Renal cortex interstitium (tissue), 11 donors: Measurements from ENCODE around the gene MAPK13. TPM values are rescaled to one million over a fixed set of nuclear protein-coding genes. Genes with fewer than 3 reads are reported as not detected.
"Not testable (repeated sequence)": the region's sequence is repeated elsewhere in the genome, so short reads cannot be mapped to it uniquely, and the experiment has no call there.

Source experiments
- DNase-seq, 11 donors: peaks; one replicate each; pipeline ENCODE4 v3.0.0-alpha.2; 2013; ENCODE audit warnings: low read depth in 9 of 11, low spot score in 4 of 11; ENCODE audit errors: extremely low read depth in 1 of 11
- polyA plus RNA-seq, 3 donors: library from polyadenylated mRNA; unstranded; fragments of 120-200 nt; gene quantifications; one replicate each; pipeline ENCODE4 v1.2.1, GENCODE V29; 2013; ENCODE audit not compliant: insufficient read length in 3 of 3

The MAPK13 gene
- polyA plus RNA-seq, 3 donors = 19.3 to 27.0 (median 21.2) TPM

DNA sequence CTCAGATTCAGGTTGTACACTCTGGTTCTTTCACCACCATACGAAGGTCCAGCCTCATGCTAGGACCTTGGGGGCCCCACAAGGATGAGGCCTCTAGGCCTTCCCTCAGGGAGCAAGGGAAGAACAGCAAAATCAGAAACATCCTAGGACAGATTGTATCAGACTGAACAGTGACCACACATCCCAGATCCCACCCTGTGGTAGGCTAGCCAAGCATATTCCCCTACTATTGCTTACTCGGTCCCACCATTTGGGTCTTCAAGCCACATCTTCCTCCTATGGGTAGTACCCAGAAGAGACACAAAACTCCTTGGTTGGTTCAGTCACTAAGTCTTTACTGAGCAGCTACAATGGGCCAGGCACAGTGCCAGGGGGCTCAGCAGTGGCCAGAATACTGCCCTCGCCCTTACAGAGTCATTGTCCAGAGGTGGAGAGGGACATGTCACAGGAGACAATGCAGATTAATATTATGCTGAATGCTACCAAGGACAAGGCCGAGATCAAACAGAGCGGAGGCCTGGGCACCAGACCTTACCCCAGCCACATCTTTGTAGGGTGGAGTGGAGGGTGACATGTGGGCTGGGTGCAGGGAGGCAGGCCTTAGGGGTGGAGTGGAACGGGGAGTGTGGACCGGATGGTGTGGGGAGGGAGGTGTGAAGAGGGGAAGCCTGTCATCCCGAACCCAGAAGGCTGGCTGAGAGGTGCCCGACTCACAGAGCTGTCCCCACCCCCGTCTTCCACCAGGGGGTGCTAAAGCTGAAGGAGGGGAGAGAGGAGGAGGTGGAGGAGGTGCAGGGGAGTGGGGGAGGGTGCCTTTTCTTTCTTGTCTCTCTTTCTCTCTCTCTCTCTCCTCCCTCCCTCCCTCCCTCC lies 6.8 kb upstream of the MAPK13 start:
- peak in 8 of 11 donors; percentile 44 to 78 (median 62) for DNase-seq

DNA sequence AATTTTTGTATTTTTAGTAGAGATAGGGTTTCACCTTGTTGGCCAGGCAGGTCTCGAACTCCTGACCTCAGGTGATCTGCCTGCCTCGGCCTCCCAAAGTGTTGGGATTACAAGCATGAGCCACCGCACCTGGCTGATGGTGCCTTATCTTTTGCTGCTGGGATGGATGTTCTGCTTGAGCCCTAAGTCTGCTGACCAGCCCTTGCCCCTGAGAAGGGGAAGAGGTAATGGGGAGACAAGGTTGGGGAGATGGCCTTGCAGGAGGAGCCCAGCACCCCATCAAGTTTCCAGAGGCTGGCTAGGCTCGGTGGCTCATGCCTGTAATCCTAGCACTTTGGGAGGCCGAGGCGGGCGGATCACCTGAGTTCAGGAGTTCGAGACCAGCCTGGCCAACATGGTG lies 6.0 kb upstream of the MAPK13 start:
- DNase-seq = not testable (repeated sequence)

GRCh38 chr6:36124881-36125280 lies 5.4 kb upstream of the MAPK13 start:
- DNase-seq = no peak

GRCh38 chr6:36125575-36125974 lies 4.7 kb upstream of the MAPK13 start:
- no peak for DNase-seq

DNA sequence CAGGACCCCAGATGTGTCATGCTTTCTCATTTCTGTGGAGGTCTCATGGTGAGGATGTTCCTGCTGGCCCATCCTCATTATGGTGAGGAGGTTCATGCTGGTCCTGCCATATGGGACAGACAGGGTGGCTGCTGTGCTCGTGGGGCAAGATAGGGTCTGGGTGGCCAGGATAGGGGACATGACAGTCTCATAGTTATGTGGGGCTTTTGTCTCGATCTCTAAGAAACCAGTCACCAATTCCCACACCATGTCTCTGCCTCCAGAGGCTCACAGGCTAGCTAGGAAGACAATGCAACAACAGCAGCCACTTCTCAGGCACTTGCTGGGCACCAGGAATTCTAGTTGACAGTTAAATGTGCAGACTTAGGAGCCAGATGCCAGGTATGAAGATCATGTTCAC lies 4.2 kb upstream of the MAPK13 start:
- DNase-seq = no peak

DNA sequence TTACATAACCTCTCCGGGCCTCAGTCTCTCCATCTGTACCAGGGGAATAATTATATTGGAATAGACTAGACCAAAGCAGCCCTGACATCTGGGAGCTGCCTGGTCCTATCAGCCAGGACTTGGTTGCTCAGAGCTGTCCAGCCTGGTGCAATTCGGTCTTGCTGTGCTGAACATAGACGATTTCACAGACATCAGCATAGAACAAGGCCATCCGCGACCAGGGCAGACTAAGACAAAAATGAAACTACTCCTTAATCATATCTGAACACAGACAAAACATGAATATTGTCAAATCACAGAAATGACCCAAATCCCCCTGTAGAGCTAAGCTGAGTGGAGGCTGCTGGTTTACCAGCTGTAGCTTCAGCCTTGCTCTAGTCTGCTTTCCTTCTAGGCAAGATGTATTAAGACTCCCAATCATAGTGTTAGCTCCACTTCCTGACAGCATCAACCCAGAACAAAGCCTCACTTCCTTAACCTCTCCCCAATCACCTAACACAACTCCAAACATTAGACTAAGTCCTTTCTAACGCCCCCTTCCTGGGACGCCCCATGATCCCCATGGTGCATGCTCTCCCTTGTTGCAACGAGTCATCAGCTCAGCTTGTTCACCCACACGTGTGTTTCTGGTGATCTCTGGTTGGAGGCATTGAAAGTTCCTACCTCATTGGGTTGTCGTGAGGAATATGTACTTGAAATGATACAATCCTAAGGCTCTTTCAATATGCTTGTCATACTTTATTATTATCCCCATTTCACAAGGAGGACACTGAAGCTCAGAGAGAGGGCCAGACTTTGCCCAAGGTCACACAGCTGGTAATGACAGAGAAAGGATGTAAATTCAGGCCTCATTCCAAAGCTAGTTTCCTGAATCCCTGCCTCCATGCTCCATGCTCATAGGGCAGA lies 3.5 kb upstream of the MAPK13 start:
- DNase-seq = no peak

- no peak for DNase-seq
These were observed 2.8 kb upstream of the MAPK13 start for GRCh38 chr6:36127462-36128016.

DNA sequence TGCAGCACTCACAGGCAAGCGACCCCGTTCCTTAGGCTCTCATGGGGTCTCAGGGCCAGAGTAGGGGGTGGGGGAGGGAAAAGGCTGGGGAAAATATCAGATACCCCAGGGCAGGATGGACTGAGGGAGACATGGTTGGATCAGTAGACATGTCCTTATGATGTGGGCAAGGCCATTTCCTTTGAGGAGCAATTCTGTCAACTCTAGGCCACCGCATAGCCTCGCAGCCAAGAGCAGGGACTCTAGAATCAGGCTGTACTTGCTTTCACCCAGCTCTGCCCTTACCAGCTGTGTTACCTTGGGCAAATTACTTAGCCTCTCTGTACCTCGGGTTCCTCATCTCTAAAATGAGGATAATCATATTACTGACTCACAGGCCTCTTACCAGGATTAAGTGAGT lies 2.2 kb upstream of the MAPK13 start:
- no peak for DNase-seq

DNA sequence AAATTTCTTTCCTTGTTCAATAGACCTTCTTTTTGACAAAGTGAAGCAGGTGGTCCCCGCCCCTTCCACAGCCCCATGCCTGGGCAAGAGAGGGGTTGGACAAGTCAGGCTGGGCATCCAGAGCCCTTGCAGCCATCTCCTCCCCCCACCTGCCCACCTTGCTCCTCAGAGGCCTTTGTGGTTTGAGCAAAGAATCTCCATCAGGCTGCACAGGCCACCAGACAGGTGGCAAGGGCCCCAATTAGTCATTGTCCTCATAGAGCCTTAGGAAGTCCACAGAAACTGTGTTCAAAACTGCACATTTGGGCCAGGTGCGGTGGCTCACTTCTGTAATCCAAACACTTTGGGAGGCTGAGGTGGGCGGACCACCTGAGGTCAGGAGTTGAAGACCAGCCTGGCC lies 1.5 kb upstream of the MAPK13 start:
- no peak for DNase-seq

- not testable (repeated sequence) for DNase-seq
These were observed 979 bp upstream of the MAPK13 start for GRCh38 chr6:36129334-36129733.

DNA sequence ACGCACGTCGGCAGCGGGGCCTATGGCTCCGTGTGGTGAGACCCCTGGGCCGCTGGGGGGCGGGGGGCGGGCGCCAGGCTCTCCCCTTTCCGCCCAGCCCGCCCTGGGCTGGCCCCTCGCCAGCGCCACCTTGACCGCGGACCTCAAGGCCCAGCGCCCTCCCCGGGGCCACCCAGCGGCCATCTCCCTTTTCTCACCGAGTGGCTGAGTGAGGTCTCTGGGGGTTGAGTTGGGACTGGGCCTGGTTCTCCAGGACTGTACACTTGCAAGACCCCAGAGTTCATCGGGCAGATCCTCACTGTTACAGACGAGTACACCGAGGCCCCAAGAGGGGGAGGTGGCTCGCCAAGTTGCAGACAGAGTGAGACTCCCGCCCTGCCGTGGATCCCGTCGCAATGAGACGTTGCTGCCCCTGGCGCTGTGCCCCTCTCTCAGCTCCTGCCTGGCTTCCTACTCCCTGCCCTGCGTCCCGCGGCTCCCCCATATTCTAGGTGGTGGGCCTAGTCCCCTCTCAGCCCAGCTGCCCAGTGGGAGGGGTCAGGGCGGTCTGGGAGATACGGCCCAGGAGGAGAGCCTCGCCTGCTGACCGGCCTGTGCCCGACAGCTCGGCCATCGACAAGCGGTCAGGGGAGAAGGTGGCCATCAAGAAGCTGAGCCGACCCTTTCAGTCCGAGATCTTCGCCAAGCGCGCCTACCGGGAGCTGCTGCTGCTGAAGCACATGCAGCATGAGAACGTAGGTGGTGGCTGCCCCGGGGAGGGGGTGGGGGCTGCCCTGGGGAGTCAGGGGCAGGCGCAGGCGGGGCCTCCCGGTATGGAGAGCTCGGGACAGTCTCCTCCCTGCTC lies 576 bp downstream of the MAPK13 start:
- peak in 4 of 11 donors; percentile 16 to 39 (median 34) for DNase-seq

DNA sequence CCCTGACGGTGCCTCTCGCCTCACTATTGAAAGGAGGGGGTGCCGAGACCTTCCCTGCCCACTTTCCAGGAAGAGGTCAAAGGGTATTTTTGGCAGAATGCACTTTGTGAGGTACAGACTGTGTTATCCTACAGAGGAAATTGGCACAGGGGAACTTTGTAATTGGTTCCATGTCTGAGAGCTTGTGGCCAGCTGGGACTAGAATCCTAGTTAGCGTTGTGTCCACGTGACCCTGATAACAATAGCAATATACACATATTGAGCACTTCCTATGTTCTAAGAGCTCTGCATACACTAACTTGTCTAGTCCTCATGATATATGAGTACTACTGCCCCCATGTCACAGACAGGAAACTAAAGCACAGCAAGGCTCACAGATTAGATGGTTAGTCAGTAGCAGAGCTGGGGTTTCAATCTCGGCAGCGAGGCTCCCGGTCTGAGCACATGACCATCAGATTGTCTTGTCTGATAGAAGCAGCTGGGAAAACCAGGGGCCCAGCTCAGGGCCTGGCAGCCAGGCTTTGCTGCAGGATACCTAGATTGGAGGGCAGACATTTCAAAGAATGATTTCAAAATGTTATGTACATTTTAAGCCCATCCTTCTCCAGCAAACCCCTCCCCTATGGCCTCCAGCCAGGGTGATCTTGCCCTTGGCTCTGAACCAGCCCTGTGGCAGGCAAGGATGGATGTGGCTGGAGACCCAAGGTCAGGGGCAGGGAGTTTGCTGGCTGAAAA lies 1.4 kb downstream of the MAPK13 start:
- DNase-seq = peak in 9 of 11 donors; percentile 44 to 65 (median 53)

DNA sequence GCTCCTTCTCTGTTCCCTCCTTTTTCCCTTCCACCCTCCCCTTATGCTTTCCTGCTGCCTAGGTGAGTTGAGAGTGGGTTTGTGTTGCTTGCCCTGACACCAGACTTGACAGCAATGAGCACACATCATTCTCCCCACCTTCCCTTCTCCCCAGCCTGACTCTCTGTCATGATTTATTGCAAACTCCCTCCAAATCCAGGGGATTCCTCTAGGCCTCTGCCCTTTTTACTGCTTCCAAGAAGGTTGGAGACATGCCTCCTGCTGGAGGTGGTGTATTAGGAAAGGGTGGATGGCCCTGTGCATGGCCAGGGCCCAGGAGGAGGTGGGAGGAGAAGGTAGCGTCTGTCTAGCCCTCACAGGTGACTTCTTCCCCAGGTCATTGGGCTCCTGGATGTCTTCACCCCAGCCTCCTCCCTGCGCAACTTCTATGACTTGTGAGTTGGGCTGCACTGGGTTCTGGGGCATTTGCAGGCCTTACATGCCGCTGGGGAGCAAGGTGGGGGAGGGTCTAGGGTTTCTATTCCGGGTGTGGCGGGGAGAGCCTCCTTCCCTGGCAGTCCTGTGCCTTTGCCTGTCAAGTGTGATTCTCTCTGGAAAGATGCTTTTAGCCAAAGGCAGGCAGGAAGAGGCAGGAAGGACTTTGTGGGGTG lies 2.1 kb downstream of the MAPK13 start:
- no peak for DNase-seq

DNA sequence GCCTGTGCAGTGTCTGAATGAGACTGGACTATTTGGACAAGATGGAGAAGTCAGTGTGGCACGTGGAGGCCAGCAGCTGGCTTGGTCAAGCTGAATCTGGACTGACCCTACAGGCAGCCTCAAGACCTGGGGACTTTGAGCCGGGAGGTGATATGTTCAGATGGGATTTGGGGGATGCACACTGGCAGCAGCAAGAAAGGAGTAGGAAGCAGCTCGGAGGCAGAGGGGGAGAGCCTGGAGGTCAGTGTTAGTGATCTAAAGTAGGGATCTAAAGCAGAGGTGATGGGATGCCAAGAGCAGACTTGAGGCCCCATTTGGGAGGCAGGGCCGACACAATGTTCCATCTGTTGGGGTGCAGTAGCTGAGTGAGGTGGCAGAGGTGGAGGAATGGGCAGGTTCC lies 2.8 kb downstream of the MAPK13 start:
- no peak for DNase-seq

DNA sequence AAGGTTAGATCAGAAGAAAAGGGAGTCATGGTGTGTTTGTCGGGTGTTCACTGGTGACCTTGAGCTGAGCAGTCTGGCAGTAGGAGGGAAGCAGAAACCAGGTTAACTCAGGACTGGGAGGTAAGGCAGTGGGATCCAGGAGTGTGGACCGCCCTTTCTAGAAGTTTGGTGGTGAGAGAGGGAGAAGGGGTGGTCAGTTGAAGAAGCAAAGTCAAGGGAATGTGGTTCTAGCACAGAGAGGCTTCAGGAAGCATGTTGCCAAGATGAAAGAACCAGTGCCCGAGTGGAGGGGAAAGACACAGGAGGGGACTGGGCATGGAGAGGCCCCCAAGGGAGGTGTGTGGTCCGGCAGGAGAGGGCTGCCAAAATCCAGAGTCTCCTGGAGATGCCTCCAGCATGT lies 3.6 kb downstream of the MAPK13 start:
- DNase-seq = no peak

DNA sequence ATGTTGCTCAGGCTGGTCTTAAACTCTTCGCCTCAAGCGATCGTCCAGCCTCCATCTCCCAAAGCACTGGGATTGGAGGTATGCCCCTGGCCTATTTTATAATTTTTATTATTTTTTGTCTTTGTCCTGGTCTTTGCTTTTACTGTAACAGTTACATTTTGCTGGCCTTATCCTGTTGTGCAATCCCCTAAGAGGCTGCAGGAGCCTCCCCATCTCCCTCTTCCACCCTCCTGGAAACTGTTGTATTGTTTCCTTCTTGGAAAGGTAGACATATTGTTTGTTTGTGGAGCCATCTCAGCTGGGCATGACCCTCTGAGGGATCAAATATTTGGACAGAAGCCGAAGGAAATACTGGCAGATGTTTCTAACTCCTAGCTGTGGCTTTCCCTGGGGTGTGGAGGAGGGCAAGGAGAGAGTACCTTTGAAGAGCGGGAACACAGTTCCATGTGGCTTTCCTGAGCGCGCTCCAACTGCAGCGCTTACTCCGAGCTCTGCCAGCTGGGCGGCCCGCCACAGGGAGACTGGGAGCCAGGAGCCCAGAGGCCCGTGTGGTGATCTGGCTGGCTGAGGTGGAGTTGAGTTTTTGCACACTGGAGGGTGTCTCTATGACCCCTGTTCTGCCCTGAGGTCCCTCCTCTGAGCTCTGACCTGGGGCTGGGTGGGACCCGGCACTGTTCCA lies 4.9 kb downstream of the MAPK13 start:
- DNase-seq = no peak

GRCh38 chr6:36136034-36136433 lies 5.7 kb downstream of the MAPK13 start:
- no peak for DNase-seq
